Stimulated activated CD8-positive, alpha-beta memory T cell treated with anti-CD3 and anti-CD28 coated beads, Interleukin-15, amount 100 ng/mL, for 48 hours (primary cell): ENCODE results near the gene CAMKMT.

Experiments
- DNase-seq, 2 donors: peaks; one replicate each; pipeline ENCODE4 v3.0.0-alpha.2; 2020; ENCODE audit warnings: low read depth in 2 of 2

Gene CAMKMT

GRCh38 chr2:44801289-44801840 lies 439.6 kb downstream of the CAMKMT start:
- no peak for DNase-seq

GRCh38 chr2:44801841-44802776 lies 440.4 kb downstream of the CAMKMT start:
- DNase-seq, result no peak

DNA sequence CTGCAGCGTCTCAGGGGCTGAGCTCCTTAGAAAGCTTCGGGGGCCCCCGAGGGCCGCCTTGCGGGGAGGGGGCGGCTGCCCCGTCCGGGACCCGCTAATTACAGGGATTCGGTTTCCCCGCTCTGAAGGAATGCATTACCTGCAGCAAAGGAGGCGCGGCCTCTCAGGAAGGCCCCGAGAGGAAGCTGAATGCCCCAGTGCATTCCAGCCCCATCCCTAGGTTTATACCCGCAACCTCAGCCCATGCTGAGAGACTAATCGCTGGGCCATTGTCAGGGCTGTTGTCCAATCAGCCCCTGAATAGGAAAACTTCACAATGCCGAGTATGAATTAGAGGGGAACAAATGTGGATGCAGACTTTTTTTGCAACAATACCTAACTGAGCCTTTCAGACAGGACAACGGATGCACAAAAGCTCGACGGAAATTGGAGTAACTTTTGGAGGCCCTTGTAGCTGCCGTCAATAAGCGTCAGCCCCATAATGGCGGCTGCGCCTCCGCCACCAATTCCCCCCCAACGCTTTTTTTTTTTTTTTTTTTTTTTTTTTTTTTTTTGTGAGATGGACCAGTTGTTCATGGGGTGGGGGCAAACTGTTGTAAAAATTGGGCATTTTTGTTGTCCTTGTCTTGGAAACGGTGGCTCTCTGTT lies 441.2 kb downstream of the CAMKMT start:
- DNase-seq, result no peak

DNA sequence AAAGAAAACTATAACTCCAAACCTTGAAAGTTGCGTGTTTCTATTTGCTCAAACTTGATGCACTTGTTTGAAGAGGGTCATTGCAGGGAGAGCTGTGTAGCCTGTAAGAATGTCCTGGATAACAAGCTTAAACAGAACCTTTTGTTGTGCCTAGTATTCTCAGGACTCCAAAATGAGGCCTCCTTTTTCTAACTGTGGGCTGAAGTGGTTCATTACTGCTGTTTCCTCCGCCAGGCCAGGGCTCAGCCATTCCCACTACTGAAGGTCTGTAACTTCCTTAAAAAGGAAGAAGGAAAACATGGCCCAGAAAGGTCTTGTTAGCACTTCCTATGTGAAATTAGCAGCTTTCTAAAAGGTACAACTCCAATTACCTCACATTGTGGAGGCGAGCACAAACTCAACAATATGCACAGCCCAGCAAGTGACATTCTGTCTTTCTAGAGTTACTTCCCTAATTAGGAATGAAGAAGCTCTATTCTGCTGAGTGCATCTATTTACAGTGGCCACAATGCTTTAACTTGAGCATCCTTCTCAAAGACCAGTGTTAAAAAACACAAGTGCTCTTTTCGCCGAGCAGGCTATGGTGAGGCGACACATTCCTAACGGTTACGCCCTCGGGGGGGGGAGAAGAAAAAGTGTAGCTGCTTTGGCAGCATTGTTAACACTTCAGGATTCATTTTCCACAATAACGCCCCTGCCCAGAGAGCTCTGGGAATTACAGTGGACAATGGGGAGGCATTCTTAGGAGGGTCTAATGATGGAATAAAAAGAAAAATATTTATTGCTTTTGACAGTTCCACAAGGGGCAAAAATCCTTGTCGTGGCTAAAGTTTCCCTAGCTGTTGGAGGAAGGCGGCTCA lies 442.9 kb downstream of the CAMKMT start:
- DNase-seq, result no peak

GRCh38 chr2:44805401-44806235 lies 443.9 kb downstream of the CAMKMT start:
- no peak for DNase-seq

DNA sequence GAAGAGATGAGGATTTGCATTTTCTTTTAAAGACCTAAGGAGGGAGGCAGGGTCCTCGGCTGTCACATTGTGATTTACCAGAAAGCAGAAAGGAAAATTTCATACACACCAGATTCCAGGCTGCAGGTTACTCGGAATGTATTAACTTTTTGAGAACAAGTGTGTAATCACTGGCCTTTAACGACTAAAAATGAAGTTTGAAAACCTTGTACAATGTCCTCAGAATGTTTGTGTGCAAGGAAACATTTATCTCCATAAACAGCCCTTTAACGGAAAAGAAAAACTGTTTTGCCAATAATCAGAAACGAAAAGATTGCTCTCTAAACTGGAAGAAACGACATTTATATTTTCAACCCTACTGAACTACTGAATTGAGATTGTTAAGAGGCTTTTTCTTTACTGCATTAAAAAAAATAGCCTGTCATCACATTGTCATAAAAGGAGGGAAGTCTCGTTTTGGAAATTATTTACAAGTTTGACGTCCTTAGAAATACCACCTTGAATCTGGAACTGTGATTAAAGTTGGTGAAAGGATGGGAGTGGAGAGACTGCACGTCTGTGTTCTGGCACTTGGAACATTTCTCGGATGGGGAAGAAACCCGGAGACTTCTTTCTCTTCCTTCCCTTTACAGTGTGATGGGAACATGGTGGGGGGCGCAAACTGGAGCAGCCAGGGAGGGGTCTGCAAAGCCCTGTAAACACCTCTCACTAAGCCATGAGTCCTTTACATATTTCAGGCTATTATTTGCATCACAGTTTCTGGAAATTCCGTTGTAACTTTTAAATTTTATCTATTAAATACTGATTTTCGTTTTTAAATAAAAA lies 445.7 kb downstream of the CAMKMT start:
- DNase-seq, result no peak

GRCh38 chr2:44810892-44811530 lies 449.3 kb downstream of the CAMKMT start:
- DNase-seq, result no peak

DNA sequence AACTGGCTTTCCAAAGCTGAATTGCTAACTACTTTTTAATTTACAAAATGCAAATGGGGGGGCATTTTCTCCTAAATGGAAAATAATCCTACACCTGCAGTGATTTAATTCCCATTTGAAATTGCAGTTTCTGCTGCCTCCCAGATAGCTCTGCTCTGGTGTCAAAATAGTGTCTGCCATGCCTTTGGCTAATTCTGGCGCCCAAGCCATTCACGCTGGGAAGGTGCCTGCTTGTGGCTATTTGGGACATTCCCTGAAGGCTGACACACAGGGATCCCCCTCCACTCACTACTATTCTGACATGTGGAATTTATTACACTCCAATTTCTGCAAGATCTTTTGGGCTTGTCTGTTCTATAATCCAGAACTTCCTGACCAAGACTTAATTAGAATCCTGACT lies 451.4 kb downstream of the CAMKMT start:
- no peak for DNase-seq

DNA sequence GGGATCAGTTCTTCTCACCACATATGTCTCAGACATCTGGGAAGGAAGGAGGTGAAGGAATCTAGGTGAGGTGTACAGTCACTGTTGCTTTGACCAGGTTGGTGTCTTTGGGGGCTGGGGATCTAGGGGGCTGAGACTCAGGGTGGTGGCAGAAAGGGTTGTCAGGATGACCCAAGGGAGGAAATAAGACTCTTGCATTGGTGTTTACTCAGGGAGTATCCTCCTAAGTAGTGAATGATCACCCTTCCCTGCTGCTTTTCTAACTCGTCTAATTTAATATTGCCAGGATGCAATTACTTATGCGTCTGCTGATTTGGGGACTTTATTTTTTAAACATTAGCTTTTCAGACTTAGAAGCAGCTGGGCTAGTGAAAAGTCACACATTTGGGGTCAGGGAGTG lies 451.9 kb downstream of the CAMKMT start:
- no peak for DNase-seq

DNA sequence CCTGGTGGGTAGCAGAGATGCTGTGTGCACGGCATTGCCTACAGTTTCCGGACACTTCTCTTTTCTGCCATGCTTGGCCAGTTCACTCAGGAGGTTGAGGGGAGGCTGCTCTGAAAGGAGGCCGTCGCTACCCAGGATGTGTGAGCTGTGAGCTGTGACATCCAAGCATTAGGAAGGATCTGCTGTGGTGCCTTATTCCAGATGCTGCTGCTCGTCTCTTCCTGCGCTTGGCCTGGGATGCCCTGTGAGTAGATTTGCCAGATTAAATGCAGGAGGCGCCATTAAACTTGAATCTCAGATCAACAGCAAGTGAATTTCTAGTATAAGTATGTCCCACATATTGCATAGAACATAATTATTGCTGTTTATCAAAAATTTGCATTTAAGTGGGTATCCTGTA lies 455.5 kb downstream of the CAMKMT start:
- DNase-seq, result no peak

DNA sequence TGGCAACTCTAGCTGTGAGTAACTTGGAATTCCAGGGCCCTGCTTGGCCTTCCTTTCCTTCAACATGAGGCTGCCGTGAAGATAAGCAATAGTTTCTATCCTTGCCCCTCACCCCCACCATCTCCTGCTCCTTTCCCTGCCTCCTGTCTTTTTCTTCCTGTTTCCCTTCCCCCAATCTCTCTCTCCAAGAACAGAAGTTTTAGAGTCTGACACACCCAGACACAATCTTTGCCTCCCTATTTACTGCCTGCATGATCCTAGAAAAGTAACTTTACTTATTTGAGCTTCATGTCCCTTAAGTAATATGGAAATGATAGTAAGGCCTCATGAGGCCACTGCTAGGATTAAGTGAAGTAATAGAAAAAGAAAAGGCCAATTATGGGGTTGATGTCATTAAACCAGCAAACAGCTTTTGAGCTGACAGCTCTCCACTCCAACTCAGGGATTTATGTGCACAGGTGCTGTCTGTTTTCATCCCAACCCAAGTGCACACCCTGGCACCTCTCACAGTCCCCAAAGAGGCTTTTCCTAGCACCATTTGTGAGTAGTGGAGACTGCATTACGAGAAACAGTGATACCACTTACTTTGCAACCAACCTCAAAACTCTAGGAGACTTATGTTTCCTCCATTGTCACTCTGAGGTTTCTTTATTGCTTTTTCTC lies 456.1 kb downstream of the CAMKMT start:
- DNase-seq, result no peak

DNA sequence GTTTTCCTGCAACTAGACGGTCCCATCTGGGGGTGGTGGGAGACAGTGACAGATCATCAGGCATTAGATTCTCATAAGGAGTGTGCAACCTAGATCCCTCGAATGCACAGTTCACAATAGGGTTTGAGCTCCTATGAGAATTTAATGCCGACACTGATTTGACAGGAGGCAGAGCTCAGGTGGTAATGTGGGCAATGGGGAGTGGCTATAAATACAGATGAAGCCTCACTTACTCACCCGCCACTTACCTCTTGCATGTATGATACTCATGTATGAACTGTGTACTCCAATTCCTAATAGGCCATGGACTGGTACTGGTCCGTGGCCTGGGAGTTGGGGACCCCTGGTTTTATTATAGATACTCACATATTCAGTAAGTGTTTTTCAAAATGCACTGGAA lies 457.3 kb downstream of the CAMKMT start:
- no peak for DNase-seq

DNA sequence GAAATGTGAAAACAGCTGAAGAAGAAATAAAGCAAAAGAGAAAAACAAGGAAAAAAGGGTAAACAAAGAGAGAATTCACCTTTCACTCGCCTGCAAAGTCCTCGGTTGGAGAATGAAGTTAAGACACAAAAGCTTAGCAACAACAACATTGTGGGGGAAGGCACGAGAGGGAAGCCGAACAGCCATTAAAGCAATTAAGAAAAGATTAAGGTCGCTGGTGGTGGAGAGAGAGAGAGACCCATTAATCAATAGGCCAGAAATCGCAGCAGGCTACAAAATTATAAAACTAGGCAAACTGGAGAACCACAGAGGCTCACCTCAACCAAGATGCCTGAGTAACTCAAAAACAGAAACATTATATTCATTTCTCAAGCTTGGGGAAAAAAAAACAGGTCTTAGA lies 459.8 kb downstream of the CAMKMT start:
- no peak for DNase-seq

DNA sequence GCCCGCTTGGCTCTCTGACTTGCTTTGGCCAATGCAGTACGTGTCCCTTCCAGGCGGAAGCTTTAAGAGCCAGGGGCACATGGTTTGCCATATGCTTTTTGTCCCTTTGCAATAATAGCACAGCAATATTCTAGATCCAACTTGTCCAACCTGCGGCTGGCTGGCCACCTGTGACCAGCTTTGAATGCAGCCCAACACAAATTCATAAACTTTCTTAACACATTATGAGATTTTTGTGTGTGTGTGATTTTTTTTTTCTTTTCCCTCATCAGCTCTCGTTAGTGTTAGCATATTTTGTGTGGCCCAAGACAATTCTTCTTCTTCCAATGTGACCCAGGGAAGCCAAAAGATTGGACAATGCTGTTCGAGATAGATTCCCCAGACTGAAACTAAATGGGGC lies 460.4 kb downstream of the CAMKMT start:
- no peak for DNase-seq
